NCI-H2171 (cell line): ENCODE data around the gene ANKRD6.

Experiments used
- DNase-seq: peaks from one replicate; lab custom pipeline; 2025; lab: John Stamatoyannopoulos, UW

The ANKRD6 gene

DNA sequence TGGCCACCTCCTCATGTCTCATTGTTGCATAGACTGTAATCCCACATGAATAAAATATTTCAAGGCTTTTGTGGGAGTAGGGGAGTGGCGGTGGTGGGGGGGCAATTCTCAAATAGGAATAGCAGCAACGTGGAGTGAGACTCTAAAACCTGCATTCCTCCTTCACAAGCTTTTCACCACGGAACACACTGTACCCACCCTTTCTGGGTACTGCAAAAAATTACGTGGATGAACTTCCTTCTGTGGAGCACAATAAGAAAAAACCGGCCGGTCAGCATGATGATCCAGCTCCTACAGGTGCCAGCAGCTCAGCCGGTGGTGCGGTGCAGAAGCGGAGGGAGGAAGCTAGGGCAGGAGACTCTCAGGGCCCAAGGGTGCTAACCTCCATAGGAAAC, 19.9 kb upstream of the ANKRD6 start:
- DNase-seq, result no peak

DNA sequence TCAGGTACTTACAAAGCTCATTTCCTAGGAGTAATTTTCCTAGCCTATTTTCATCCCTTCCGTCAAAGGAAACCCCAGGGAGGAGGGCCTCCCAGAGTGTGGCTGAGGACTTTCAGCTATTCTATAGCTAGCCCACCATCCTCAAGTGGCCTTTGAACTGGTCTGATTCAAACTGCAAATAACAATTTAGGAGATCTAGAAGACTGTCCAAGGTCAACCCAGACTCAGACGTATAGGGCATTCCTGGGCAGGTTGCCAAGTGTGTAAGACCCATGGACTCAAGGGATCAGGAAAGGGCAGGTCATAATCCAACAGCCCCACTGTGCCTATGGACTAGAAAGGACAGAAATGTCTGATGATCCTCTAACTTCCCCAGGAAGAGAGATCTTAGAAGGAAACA, 18.7 kb upstream of the ANKRD6 start:
- DNase-seq, result no peak

DNA sequence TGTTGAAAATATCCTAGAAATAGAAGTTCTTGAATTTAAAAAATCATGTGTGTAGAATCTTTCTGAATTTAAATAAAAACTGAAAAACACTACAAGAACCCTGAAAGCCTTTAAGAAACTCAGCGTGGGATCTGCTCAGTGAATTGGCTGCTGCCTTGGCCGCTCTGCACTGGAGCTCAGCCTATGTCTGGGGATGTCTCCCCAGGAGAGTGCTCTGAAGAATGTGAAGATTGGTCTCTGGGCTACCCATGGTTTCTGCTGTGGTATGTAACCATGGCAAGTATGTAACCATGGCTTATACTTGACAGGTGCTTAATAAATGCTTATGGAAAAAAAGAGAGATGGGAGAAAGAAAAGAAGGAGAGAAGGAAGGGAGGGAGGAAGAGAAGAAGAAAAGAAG, 17.8 kb upstream of the ANKRD6 start:
- no peak for DNase-seq

DNA sequence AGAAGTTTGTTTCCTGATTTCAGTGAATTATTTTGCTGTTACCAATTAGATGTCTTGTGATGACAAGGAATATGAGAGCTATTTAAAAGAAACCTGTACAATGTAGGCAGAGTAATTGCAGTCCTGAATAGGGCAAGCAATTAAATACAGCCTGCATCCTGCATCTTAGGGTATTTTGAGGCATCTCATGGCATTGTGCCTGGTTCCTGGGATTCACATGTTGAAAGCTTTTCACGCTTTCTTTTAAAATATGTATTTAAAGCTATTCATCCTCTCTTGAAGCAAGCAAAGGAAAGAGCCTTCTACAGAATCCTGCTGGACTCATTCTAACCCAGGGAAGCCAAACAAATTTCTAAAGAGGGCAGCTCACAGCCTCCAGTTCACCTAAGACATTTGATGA, 16.2 kb upstream of the ANKRD6 start:
- DNase-seq, result no peak

DNA sequence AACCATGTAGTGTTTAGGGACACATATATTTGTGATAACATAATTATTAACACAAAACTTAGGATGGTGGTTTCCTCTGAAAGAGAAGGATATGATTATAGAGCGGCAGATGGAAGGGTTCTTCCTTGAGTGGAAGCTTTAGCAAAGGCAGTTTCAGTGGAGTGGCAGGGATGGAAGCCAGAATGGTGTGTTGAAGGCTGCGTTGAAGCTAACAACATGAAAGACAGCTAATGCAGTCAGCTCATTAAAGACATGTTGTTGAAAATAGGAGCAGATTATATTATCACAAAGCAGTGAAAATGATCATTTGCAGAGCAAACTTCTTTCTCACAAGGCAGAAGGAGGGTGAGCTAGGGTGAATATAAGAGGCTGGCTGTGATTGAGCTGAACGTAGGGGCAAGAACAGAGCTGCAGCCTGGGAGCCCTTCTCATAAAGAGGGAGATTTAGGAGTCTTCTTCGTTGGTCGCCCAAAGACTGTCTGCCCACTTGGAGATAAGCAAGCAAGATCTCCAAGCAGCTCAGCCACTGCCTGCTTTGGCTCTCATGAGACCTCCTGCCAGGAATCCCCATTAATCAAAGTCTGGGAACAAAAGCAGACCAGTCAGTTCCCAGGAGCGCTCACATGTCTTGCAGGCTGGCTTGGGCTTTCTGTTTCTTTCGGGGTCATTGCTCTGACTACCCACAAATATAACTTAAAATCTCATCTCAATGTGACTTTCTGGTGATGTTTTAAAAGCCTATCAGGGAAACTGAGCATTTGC, 2.6 kb upstream of the ANKRD6 start:
- DNase-seq, result no peak

DNA sequence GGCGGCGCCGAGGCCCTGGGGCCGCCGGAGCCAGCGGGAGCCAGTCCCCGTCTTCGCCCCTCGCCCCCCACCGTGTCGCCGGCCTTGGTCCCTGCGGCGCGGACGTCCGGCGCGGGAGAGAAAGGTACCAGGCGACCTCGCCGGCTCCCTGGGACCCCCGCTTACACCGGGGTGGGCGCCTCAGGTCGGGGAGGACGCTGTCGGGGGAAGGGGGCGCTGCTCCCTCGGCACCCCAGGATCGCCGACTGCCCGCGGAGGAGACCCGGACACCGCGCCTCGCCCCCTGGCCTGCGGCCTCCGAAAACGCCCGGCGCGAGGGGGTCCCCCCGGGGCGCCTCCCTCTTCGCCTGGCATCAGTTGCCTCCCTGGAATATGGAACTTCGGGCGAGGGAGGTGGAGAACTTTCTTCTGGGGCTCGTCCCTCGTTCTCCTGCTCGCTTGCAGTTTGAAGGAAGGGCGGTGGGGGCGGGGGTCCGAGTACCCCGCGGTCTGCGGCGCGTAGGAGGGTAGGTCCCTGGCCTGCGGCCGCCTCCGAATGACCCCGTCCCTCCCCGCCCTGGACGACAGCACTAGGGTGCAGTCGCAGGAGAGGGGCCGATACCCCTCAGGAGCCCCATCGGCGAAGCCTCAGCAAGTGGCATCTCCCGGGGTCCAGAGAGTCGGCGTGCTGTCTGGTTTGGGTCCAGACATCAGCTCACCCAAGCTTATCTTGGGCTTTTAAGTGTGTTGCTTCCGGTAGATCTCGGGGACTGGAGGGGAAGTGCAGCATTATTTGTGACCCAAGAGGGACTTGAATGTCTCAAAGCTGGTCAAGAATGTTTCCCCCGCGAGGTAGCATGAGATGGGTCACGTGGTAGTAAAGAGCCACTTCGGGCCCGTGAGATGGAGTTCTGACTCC, 549 bp downstream of the ANKRD6 start:
- DNase-seq, result no peak

- no peak for DNase-seq
These were observed 1.2 kb downstream of the ANKRD6 start for GRCh38 chr6:89434150-89434499.

GRCh38 chr6:89434954-89435353, 2.0 kb downstream of the ANKRD6 start:
- no peak for DNase-seq

DNA sequence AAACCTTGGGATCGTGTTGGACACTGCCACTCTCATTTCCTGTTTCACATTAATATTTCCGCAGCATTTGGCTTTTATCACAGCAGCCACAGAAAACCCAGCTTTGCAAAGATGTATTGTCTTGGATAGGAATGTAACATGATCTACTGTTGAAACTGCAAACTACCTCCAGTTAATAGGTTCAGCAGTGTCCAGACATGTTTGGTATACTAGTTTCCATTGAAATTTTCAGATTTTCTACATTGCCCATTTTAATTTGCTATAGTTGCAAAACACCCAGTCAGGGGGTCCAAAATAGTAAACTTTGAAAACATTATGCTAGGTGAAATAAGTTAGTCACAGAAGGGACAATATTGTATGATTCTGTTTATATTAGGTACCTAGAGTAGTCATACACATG, 3.3 kb downstream of the ANKRD6 start:
- peak; percentile 22 for DNase-seq

DNA sequence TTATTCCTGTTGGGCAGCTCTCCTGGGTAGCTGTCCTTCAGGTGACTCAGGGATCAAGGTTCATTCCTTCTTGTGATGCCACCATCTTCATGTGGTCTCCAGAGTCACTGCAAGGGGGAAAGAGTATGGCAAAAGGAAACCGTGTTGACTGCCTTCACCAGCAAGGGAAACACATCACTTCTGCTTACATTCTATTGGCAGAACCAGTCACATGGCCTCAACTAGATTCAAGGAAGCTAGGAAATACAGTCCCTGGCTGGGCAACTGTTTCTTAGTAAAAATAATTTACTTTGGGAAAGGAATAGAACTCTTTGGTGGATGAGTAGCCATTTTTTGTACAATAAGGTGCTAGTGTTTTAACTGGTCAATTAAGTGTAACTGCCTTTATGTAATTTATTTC, 5.3 kb downstream of the ANKRD6 start:
- no peak for DNase-seq

DNA sequence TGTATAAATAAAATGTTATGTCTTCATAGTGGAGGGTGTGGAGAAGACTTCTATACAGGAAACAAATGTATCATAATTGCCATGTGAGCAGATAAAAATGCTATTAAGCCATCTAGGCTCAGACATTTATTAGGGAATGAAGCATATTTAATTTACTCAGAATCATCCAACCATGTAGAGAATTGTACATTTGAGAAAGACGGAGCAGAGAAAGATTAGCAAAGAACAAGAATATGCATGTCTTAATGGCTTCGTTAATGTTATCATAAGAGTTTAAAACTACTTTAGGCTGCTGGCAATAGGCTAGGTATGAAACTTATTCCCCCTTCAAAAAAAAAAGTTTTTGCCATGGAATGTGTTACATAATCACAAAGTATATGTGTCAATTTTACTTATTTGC, 6.1 kb downstream of the ANKRD6 start:
- DNase-seq, result no peak

DNA sequence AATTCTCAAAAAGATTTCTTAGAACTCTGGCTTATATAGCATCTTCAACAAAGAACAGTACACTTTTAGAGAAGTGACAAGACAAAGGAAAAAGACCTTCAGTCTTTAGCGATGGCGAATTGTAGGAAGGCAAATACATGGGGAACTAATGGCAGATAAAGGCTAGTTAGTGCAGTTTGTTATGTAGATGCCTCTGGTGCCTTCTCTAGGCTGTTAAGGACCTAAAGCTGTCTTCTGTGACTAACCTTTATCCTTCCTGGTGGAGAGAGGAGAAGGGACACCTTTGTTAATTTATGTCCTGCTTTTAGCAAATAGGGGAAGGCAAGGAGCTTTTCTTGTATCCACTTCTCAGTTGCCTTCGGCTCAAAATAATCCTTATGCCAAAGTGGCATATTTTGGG, 7.2 kb downstream of the ANKRD6 start:
- no peak for DNase-seq

GRCh38 chr6:89443658-89444057, 10.7 kb downstream of the ANKRD6 start:
- no peak for DNase-seq

DNA sequence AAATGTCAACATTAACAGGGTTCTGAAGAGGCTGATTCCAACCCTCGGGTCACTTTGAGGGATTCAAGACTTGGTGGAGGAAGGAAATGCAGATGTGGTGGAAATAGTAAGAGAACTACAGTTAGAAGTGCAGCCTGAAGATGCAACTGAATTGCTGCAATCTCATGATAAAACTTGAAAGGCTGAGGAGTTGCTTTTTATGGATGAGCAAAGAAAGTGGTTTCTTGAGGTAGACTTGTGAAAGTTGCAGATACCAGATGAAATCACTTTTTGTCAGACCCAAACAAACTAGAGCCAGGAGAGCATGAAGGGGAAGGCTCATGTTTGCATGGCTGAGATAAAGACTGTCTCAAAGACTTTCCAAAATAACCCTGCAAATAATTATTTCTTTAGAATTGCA, 16.2 kb downstream of the ANKRD6 start:
- no peak for DNase-seq

DNA sequence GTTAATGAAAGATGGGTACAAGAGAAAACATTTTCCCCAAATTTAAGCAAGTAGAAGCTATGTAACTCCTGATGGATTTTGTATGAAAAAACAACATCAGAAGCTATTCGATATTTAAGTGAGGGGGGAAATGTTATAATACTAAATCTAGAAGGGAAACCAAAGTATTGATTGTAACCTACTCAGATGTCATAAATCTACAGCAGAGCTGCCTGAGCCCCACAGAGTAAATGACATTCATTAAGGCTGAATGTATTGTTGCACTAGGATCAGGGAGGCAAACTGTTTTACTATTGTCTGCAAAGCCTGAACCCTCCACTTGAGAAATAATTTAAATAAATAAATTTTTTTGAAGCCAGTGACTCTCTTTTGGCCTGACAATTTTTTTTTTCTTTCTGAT, 19.3 kb downstream of the ANKRD6 start:
- no peak for DNase-seq

- DNase-seq, result no peak
These were observed 21.3 kb downstream of the ANKRD6 start for GRCh38 chr6:89454300-89454699.

- DNase-seq, result no peak
These were observed 25.8 kb downstream of the ANKRD6 start for GRCh38 chr6:89458704-89459103.

GRCh38 chr6:89459501-89459900, 26.5 kb downstream of the ANKRD6 start:
- no peak for DNase-seq

- DNase-seq, result no peak
These were observed 27.8 kb downstream of the ANKRD6 start for GRCh38 chr6:89460713-89461112.

GRCh38 chr6:89462503-89462902, 29.6 kb downstream of the ANKRD6 start:
- no peak for DNase-seq

DNA sequence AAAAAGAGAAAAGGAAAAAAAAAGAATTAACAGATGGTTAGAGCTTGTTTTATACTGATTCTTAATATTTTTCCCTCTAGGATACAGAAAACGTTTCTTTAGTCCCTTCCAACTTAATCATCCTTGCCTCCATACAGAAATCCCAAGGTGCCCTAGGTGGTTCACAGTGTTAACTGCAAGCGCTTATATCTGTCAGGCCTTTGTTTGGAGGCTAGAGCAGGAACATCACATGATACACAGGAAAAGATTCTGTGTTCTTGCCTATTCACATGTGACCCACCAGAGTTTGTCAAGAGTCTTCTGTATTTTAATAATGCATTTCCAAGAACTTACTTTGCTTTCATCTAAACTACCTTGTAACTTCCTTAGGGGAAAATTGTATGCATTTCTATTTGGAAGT, 31.3 kb downstream of the ANKRD6 start:
- DNase-seq, result no peak

DNA sequence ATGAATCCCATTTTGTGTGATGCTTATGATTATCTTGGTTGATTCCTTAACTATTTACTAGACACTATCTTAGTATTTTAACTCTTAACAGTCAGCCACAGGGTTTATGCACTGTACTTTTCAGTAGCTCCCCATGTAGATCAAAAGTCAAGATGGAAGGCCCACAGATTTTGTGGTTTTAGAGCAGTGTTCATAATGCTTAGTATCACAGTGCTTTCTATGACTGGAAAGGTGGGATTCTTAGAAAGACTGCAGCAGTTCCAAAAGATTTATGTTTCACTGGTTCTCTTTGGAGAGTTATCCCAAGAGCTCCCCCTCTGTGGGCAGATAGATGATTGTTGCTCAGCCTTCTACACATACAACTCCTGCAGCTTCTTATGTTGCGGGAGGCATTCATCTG, 34.5 kb downstream of the ANKRD6 start:
- no peak for DNase-seq

DNA sequence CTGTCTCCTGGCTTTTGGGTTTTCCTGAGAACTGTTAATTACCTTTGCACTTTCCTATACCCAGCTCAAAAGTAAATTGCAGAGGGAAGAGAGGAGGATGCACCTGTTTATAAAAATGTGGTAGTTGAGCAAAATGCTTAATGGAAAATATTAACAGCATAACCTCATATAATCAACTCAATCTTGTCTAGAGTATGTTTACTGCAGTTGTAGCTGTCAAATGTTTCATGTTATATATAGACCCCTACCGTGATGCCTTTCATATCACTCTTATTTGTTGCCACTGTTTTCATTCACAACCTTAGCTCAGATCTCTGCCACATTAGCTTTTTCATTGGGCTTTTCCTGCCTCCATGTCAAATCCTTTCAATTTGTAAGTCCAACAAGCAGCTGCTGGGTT, 36.0 kb downstream of the ANKRD6 start:
- DNase-seq, result no peak
